Skeletal muscle satellite cell (primary cell): ENCODE measurements around the gene SEMA5A.

Experiments used
- H3K27me3 ChIP-seq: 2 replicates; pipeline ENCODE4 v1.7.0; 2013; ENCODE audit warnings: low read length; ENCODE audit not compliant: control insufficient read depth, insufficient read depth
- H3K36me3 ChIP-seq: 2 replicates; pipeline ENCODE4 v1.7.0; 2013; ENCODE audit warnings: mild to moderate bottlenecking, control low read depth, low read length; ENCODE audit not compliant: insufficient read depth
- H3K4me1 ChIP-seq: 2 replicates; pipeline ENCODE4 v1.7.0; 2013; ENCODE audit warnings: low read length; ENCODE audit not compliant: control insufficient read depth, insufficient read depth
- H3K4me2 ChIP-seq: 2 replicates; pipeline ENCODE4 v1.7.0; 2013; ENCODE audit warnings: mild to moderate bottlenecking, low read length
- H3K4me3 ChIP-seq: 2 replicates; pipeline ENCODE4 v1.7.0; 2013; ENCODE audit warnings: low read length
- H3K9ac ChIP-seq: 2 replicates; pipeline ENCODE4 v1.7.0; 2013; ENCODE audit warnings: mild to moderate bottlenecking, low read depth, low read length, moderate library complexity
- H3K9me3 ChIP-seq: replicated peaks from 2 replicates; pipeline ENCODE4 v1.7.0; 2013; ENCODE audit warnings: mild to moderate bottlenecking, control low read depth, low read length

Gene SEMA5A

DNA sequence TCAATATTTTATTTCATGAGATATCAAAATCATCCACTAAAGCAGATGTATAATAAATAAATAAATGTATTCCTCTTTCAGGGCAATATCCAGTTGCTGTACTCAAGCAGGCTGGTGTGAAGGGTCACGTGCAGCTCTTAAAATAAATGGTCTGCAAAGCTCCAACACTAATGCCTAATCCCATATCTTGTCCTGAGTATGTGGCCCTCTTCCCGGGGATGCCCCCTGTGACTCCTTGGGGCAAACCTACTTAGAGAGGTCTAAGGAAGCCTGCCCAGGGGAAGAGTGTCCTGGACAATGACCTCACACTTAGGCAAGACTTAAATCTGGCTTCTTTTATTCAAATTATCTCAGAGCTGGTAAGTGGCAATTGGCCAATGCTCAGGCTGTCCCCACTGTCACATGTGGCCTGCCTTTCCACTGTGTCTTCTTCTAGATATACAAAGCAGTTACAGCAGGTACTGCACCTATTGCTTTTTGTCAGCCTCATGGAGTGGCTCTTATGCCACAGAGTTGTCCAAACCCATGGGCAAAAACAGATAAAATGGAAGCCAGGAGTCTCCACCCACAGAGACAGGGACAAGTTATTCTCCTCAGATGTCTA lies 55.3 kb downstream of the SEMA5A start:
- H3K4me2 ChIP-seq, result no peak overlapping the region
- H3K36me3 ChIP-seq, result no peaks in the 10 kb centered on the region
- no peak overlapping the region for H3K9ac ChIP-seq
- no peak overlapping the region for H3K4me3 ChIP-seq
- H3K27me3 ChIP-seq, result no peaks in the 10 kb centered on the region
- H3K4me1 ChIP-seq, result no peaks in the 10 kb centered on the region
- no peaks in the 10 kb centered on the region for H3K9me3 ChIP-seq

DNA sequence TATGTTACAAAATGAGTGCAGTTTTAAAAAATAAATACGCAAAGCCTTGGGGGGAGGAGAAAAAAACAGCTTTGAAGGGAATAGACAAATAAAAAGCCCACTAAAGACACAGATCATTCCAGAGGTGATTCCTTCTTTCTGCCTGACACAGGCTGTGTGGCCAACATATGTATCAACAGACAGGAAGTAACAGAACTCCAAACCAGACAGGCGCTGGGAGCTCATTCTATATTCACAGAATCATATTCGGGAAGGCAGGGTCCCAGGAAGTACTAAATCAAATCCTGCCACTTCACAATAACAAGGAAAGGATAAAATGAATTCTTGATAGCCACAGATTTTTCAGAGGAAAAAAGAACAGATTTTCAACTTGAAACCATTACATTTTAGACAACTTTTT lies 62.1 kb downstream of the SEMA5A start:
- Histone ChIP-seq H3K27me3 (no peaks in the 10 kb centered on the region), H3K9ac (no peak overlapping the region), H3K36me3 (no peaks in the 10 kb centered on the region), H3K9me3 (no peaks in the 10 kb centered on the region), H3K4me3 (no peak overlapping the region), H3K4me2 (no peak overlapping the region), H3K4me1 (peaks cover 22% of the 10 kb centered on the region)

DNA sequence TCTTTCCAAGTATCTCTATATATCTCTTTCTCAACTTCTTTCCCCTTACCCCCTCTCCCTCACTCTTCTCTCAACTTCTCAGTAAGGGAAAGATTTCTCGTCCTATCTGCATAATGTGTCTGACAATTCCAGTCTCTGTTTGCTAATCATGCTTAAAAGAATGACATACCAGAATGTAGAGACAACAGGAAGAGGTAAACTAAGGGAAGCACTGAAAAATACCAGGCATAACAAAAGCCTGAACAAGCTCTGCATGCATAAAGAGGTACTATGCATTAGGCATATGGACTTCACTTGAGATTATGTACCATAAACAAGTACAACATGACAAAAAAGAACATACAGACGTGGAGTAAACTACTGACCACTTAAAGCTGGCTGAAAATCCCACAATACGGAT lies 62.6 kb downstream of the SEMA5A start:
- peaks cover 23% of the 10 kb centered on the region for H3K4me1 ChIP-seq
- no peaks in the 10 kb centered on the region for H3K36me3 ChIP-seq
- no peak overlapping the region for H3K9ac ChIP-seq
- no peaks in the 10 kb centered on the region for H3K27me3 ChIP-seq
- no peaks in the 10 kb centered on the region for H3K9me3 ChIP-seq
- H3K4me3 ChIP-seq, result no peak overlapping the region
- H3K4me2 ChIP-seq, result no peak overlapping the region

DNA sequence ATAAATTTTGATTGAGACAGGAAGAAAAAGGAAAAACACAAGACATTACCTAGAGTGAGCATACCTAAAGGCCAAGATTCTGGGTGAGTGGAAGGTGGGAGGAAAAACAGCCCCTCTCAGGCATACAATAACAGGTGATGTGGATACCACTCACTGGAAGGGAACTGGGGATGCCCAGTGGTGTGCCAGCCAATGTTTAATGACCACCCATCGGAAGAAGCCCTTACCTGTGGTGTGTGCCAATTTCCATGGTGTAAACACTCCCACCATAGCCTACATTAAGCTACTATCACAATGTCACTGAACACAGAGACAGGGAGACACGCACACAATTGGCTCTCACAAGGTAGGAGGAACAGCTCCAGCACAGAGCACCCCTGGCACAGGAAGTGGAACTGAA lies 63.5 kb downstream of the SEMA5A start:
- H3K9ac ChIP-seq, result no peak overlapping the region
- no peaks in the 10 kb centered on the region for H3K27me3 ChIP-seq
- H3K36me3 ChIP-seq, result no peaks in the 10 kb centered on the region
- H3K9me3 ChIP-seq, result peaks cover 5% of the 10 kb centered on the region
- no peak overlapping the region for H3K4me2 ChIP-seq
- H3K4me1 ChIP-seq, result peaks cover 23% of the 10 kb centered on the region
- H3K4me3 ChIP-seq, result no peak overlapping the region

DNA sequence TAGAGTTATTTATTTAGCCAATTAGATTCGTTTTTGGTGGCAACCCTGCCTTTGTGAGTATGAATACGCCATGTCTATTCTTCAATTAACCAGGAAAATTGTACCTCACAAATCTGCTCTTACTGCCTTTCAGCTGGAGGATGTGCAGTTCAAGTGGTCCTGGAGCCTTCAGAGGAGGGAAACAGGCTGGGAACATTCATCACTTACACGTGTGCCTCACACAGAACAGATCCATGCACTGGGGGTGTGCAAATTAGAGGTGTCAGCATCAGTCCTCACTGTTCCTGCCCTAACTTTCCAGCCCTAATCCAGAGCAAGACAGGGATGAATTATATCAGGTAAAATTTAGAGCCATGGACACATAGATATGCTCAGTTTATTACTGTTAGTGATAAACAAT lies 65.4 kb downstream of the SEMA5A start:
- Histone ChIP-seq H3K4me1 (peaks cover 23% of the 10 kb centered on the region), H3K4me3 (no peak overlapping the region), H3K27me3 (no peaks in the 10 kb centered on the region), H3K36me3 (no peaks in the 10 kb centered on the region), H3K9me3 (peaks cover 5% of the 10 kb centered on the region), H3K4me2 (no peak overlapping the region), H3K9ac (no peak overlapping the region)

DNA sequence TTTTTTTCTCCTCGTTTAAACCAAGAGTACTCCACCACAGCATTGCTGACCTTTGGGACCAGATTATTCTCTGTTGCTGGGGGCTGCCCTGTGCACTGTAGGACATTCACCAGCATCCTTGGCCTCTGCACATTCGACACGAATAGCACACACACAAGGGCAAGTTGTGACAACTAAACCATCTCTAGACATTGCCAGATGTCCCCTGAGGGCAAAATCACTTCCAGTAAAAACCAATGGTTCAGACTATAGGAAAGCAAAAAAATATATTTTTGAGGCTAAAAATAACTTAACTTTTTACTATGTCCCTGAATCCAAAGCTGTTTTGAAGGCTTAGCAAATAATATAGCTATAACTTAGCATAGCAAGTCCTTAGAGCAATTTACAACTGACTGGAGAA lies 65.9 kb downstream of the SEMA5A start:
- Histone ChIP-seq H3K36me3 (no peaks in the 10 kb centered on the region), H3K4me2 (no peak overlapping the region), H3K9ac (no peak overlapping the region), H3K4me1 (peaks cover 23% of the 10 kb centered on the region), H3K4me3 (no peak overlapping the region), H3K27me3 (no peaks in the 10 kb centered on the region), H3K9me3 (peaks cover 5% of the 10 kb centered on the region)

DNA sequence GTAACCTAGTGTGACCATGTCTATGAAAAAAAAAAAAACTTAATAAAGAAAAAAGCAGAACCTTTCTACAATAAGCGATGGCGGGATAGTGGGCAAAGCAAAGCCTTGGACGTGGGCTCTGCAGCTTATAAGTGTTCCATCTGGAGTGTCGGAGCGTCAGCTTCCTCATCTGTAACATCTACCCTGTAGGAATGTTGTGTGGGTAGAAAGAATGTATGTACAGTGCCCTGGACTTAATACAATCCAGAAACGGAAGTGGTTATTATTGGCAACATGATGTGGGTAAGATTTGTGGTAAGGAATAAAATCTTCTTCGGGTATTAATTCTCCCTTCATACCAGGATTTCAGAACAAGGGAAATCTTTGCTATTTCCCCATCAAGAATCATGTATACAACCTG lies 66.5 kb downstream of the SEMA5A start:
- Histone ChIP-seq H3K36me3 (no peaks in the 10 kb centered on the region), H3K4me3 (no peak overlapping the region), H3K9ac (no peak overlapping the region), H3K27me3 (no peaks in the 10 kb centered on the region), H3K9me3 (peaks cover 5% of the 10 kb centered on the region), H3K4me2 (no peak overlapping the region), H3K4me1 (peaks cover 23% of the 10 kb centered on the region)

DNA sequence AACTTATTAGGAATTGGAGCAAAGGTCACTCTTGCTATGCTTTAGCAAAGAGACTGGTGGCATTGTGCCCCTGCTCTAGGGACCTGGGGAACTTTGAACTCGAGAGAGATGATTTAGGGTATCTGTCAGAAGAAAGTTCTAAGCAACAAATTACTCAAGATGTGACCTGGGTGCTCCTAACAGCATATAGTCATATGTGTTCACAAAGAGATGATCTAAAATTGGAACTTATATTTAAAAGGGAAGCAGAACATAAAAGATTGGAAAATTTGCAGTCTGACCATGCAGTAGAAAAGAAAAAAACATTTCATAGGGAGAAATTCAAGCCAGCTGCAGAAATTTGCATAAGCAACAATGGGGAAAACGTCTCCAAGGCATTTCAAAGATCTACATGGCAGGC lies 68.3 kb downstream of the SEMA5A start:
- H3K9me3 ChIP-seq, result peaks cover 5% of the 10 kb centered on the region
- H3K27me3 ChIP-seq, result no peaks in the 10 kb centered on the region
- peaks cover 8% of the 10 kb centered on the region for H3K4me1 ChIP-seq
- H3K4me3 ChIP-seq, result no peak overlapping the region
- no peak overlapping the region for H3K4me2 ChIP-seq
- H3K36me3 ChIP-seq, result no peaks in the 10 kb centered on the region
- no peak overlapping the region for H3K9ac ChIP-seq

DNA sequence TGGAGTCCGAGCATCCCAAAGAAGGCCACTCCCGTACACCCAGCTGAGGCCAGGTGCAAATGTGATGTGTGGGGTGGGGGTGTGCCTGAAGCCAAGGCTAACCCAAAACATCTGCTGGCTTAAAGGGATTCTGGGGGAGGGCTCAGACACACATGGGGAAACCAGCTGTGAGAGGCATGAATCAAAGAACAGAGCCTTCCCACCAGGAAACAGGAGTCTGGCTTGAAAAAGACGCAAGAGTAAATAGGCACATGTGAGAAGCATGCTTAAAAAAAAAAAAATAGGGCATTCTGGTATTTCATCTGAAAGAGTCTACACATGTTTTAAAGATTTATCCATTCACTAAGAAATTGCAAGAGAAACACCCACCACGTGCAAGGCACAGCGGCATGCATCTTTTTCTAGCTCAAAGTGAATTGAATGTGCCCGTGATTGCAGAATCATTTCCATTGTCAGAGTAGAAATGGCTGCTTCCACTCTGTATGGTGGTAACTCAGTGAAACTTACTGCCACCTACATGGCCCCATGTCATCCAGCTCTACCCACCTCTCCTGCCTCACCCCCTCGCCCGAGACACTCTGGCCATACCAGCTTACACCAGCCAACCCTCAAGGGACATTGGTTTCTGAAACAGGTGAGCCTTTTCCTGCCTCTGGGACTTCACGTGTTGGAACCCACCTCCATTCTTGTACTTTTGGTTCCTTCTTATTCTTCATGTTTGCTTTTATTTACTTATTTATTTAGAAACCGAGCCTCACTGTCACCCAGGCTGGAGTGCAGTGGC lies 71.5 kb downstream of the SEMA5A start:
- Histone ChIP-seq H3K9me3 (peaks cover 5% of the 10 kb centered on the region), H3K9ac (no peak overlapping the region), H3K4me2 (no peak overlapping the region), H3K27me3 (no peaks in the 10 kb centered on the region), H3K4me3 (no peak overlapping the region), H3K4me1 (peaks cover 7% of the 10 kb centered on the region), H3K36me3 (no peaks in the 10 kb centered on the region)

DNA sequence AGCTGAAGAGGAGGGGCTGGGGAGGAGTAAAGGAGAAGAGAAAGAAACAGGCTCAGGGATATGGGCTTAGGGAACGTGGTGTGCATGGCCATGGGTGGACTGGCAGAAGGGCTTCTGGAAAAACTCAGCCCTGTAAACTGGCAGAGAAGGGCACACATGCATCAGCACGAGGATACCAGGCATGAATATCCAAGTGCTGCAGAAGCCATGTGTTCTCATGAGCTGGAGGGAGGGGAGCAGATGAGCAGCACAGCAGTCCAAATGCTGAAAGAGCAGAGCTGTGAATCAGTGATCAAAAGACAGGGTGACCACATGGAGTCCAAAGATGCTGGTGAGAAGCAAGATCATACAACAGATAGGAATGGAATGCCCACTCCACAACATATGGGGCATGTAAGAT lies 72.3 kb downstream of the SEMA5A start:
- Histone ChIP-seq H3K4me1 (no peaks in the 10 kb centered on the region), H3K9me3 (peaks cover 5% of the 10 kb centered on the region), H3K36me3 (no peaks in the 10 kb centered on the region), H3K9ac (no peak overlapping the region), H3K4me2 (no peak overlapping the region), H3K27me3 (no peaks in the 10 kb centered on the region), H3K4me3 (no peak overlapping the region)

DNA sequence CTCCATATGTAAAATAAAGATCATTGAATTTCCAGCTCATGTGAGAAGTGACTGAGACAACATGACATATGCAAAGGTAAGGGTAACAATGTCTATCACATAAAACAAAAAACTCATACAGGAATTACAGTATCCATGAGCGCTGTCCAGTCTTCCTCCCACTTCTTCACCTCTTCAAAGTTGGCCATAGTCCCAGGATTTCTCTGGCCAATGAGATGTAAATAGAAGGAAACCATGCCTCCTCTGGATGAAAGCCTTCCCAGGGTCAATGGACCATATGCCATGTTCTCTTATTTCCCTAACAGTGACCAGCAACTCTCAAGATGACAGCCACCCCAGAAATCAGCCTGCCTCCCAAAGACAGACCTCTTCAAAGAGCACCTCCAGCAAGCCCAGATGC lies 75.5 kb downstream of the SEMA5A start:
- H3K36me3 ChIP-seq, result no peaks in the 10 kb centered on the region
- no peak overlapping the region for H3K9ac ChIP-seq
- H3K9me3 ChIP-seq, result no peaks in the 10 kb centered on the region
- peaks cover 17% of the 10 kb centered on the region for H3K4me1 ChIP-seq
- no peaks in the 10 kb centered on the region for H3K27me3 ChIP-seq
- H3K4me2 ChIP-seq, result no peak overlapping the region
- no peak overlapping the region for H3K4me3 ChIP-seq

DNA sequence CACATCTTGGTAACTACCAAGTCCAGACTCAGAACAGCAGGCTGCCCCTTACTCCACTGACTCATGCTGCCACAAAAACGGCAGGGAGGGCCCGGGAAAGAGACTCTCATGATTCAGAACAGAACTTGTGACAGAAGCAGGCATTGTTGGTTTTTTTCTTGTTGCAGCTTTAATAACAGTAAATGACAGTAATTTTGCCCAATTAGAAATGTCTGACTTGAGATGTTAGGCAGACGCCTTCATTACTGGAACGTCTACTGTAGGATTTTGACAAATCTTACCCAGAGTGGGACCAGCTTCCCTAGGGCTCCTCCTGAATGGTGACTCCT lies 77.9 kb downstream of the SEMA5A start:
- peaks cover 17% of the 10 kb centered on the region for H3K4me1 ChIP-seq
- H3K4me2 ChIP-seq, result peak overlapping the region; percentile 15
- no peak overlapping the region for H3K4me3 ChIP-seq
- H3K9ac ChIP-seq, result peak overlapping the region; percentile 55
- no peaks in the 10 kb centered on the region for H3K9me3 ChIP-seq
- H3K36me3 ChIP-seq, result no peaks in the 10 kb centered on the region
- no peaks in the 10 kb centered on the region for H3K27me3 ChIP-seq
